Liver (tissue), 9 donors: ENCODE results near the gene POLR3A. TPM values are rescaled to one million over a fixed set of nuclear protein-coding genes. Genes with fewer than 3 reads are reported as not detected.

Experiments
- DNase-seq: peaks from one replicate; pipeline ENCODE4 v3.0.0-alpha.2; 2017; ENCODE audit warnings: low spot score
- H3K27ac ChIP-seq, 2 donors: one replicate each; pipeline ENCODE4 v1.7.0; 2013; ENCODE audit warnings: inconsistent platforms in 2 of 2, low read length in 2 of 2, control low read depth in 1 of 2, low read depth in 1 of 2, mild to moderate bottlenecking in 1 of 2
- H3K27me3 ChIP-seq, 4 donors: one replicate each; pipeline versions ENCODE4 v1.6.1 to v1.7.0; 2013; ENCODE audit warnings: low read length in 3 of 4, inconsistent platforms in 1 of 4, mild to moderate bottlenecking in 1 of 4, moderate library complexity in 1 of 4; ENCODE audit not compliant: control insufficient read depth in 4 of 4, insufficient read depth in 4 of 4
- H3K36me3 ChIP-seq, 4 donors: one replicate each; pipeline versions ENCODE4 v1.6.1 to v1.7.0; 2013; ENCODE audit warnings: low read length in 3 of 4, mild to moderate bottlenecking in 3 of 4, low read depth in 1 of 4, moderate library complexity in 1 of 4; ENCODE audit not compliant: control insufficient read depth in 4 of 4, insufficient read depth in 3 of 4
- H3K4me1 ChIP-seq, 4 donors: one replicate each; pipeline versions ENCODE4 v1.6.1 to v1.7.0; 2013; ENCODE audit warnings: low read length in 3 of 4, mild to moderate bottlenecking in 3 of 4, moderate library complexity in 1 of 4; ENCODE audit not compliant: control insufficient read depth in 4 of 4, insufficient read depth in 4 of 4
- H3K4me3 ChIP-seq, 3 donors: one replicate each; pipeline versions ENCODE4 v1.6.1 to v1.7.0; 2013; ENCODE audit warnings: low read length in 3 of 3, control low read depth in 1 of 3, low read depth in 1 of 3, mild to moderate bottlenecking in 1 of 3
- H3K9ac ChIP-seq, 2 donors: one replicate each; pipeline ENCODE4 v1.7.0; 2013; ENCODE audit warnings: low read length in 2 of 2, mild to moderate bottlenecking in 2 of 2, moderate library complexity in 2 of 2, control low read depth in 1 of 2, low read depth in 1 of 2
- H3K9me3 ChIP-seq, 4 donors: one replicate each; pipeline versions ENCODE4 v1.6.1 to v1.7.0; 2013; ENCODE audit warnings: low read length in 3 of 4; ENCODE audit not compliant: control insufficient read depth in 4 of 4
- ATF3 ChIP-seq: IDR thresholded peaks from 2 replicates; pipeline ENCODE4 v1.6.1; 2016; ENCODE audit warnings: antibody characterized with exemption
- CTCF ChIP-seq: fragments of 150-350 bp; IDR thresholded peaks from 2 replicates; pipeline ENCODE4 v1.5.1; 2017; ENCODE audit warnings: improper control_type of control experiment, low read depth, low read length; ENCODE audit not compliant: missing input control
- EGR1 ChIP-seq, 2 donors: IDR thresholded peaks; 2 replicates each; pipeline ENCODE4 v1.6.1; 2016 to 2018; ENCODE audit warnings: antibody characterized with exemption in 2 of 2, low read depth in 2 of 2
- FOXA1 ChIP-seq: IDR thresholded peaks from 2 replicates; pipeline ENCODE4 v1.6.1; 2016; ENCODE audit warnings: antibody characterized with exemption
- GABPA ChIP-seq, 2 donors: IDR thresholded peaks in 1 of 2; conservative IDR thresholded peaks in 1 of 2; 2 replicates each; pipeline ENCODE4 v1.6.1; 2016; ENCODE audit warnings: antibody characterized with exemption in 2 of 2, mild to moderate bottlenecking in 1 of 2, moderate library complexity in 1 of 2
- HNF4A ChIP-seq, 2 donors: conservative IDR thresholded peaks; 2 replicates each; pipeline ENCODE4 v1.6.1; 2016; ENCODE audit warnings: antibody characterized with exemption in 2 of 2, mild to moderate bottlenecking in 2 of 2
- JUND ChIP-seq, 2 donors: IDR thresholded peaks; 2 replicates each; pipeline ENCODE4 v1.6.1; 2016; ENCODE audit warnings: antibody characterized with exemption in 2 of 2
- MAX ChIP-seq: IDR thresholded peaks from 2 replicates; pipeline ENCODE4 v1.6.1; 2016; ENCODE audit warnings: antibody characterized with exemption
- RAD21 ChIP-seq, 2 donors: IDR thresholded peaks; 2 replicates each; pipeline ENCODE4 v1.6.1; 2016; ENCODE audit warnings: antibody characterized with exemption in 2 of 2, mild to moderate bottlenecking in 2 of 2
- REST ChIP-seq: IDR thresholded peaks from 2 replicates; pipeline ENCODE4 v1.6.1; 2016; ENCODE audit warnings: antibody characterized with exemption, mild to moderate bottlenecking
- RXRA ChIP-seq, 2 donors: IDR thresholded peaks; 2 replicates each; pipeline ENCODE4 v1.6.1; 2017 to 2018; ENCODE audit warnings: antibody characterized with exemption in 2 of 2, mild to moderate bottlenecking in 1 of 2
- TAF1 ChIP-seq: conservative IDR thresholded peaks from 2 replicates; pipeline ENCODE4 v1.6.1; 2016; ENCODE audit warnings: antibody characterized with exemption, mild to moderate bottlenecking
- YY1 ChIP-seq: IDR thresholded peaks from 2 replicates; pipeline ENCODE4 v1.6.1; 2016; ENCODE audit warnings: antibody characterized with exemption, mild to moderate bottlenecking
- ZBTB33 ChIP-seq: IDR thresholded peaks from 2 replicates; pipeline ENCODE4 v1.6.1; 2016; ENCODE audit warnings: antibody characterized with exemption
- WGBS: extraction: QIAGEN DNeasy Blood & Tissue Kit; methylation state at CpG from one replicate; pipeline ENCODE4 v1.1.7; 2013; 5-methylcytosine and 5-hydroxymethylcytosine counted together
- polyA plus RNA-seq, 2 donors: library from polyadenylated mRNA; stranded (reverse) in 1 of 2; unstranded in 1 of 2; fragments of 200-250 nt in 1 of 2; fragments of >200 nt in 1 of 2; fragmentation: Nextera tagmentation in 1 of 2; extraction: Ambion mirVana in 1 of 2; gene quantifications; one replicate each; pipeline versions ENCODE4 v1.2.1 to v1.2.3, GENCODE V29; 2013 to 2015
- total RNA-seq, 2 donors: library from RNA; depleted of rRNA; stranded (reverse); fragments of >200 nt; gene quantifications; one replicate each; pipeline ENCODE4 v1.2.3, GENCODE V29; 2014
- donor health status: healthy.
- donor health status: healthy.
- donor health status: healthy.
- donor health status: healthy.
- donor health status: healthy.

POLR3A gene
- total and polyA plus RNA-seq, 4 donors: 3.2 to 9.6 (median 5.5) TPM

GRCh38 chr10:77978360-77978759 lies 51.0 kb downstream of the POLR3A start:
- DNase-seq: no peak
- Histone ChIP-seq H3K4me1 (peaks cover 4 to 13% (median 11%) of the 10 kb centered on the region in 4 donors), H3K27ac (no peak overlapping the region), H3K9me3 (no peaks in the 10 kb centered on the region), H3K36me3 (peaks cover 14 to 59% (median 49%) of the 10 kb centered on the region in 4 donors), H3K27me3 (no peaks in the 10 kb centered on the region), H3K4me3 (no peak overlapping the region), H3K9ac (no peak overlapping the region)
- TF ChIP-seq HNF4A (conservative IDR thresholded peaks at IDR 0.05): no peak
- no peak for TF ChIP-seq ZBTB33
- no peak for TF ChIP-seq MAX
- TF ChIP-seq EGR1 (IDR thresholded peaks at IDR 0.05; ENCODE audit: low read depth in 2 of 2): no peak
- no peak for TF ChIP-seq REST
- TF ChIP-seq GABPA (IDR thresholded peaks at IDR 0.05 in 1 of 2, conservative IDR thresholded peaks at IDR 0.05 in 1 of 2): no peak
- no peak for TF ChIP-seq RXRA (IDR thresholded peaks at IDR 0.05)
- no peak for TF ChIP-seq FOXA1
- TF ChIP-seq YY1: no peak
- no peak for TF ChIP-seq CTCF
- no peak for TF ChIP-seq RAD21 (IDR thresholded peaks at IDR 0.05)
- 95% methylated on average over 6 of the region's 6 CpGs for WGBS

GRCh38 chr10:77977934-77978333 lies 51.4 kb downstream of the POLR3A start:
- H3K9ac ChIP-seq: no peak overlapping the region
- TF ChIP-seq JUND (IDR thresholded peaks at IDR 0.05) (no peak), CTCF (no peak), ZBTB33 (no peak), GABPA (IDR thresholded peaks at IDR 0.05 in 1 of 2, conservative IDR thresholded peaks at IDR 0.05 in 1 of 2) (no peak), TAF1 (no peak), YY1 (no peak), FOXA1 (no peak), ATF3 (no peak), HNF4A (conservative IDR thresholded peaks at IDR 0.05) (no peak)
- H3K4me3 ChIP-seq: no peak overlapping the region
- H3K27ac ChIP-seq: no peak overlapping the region
- H3K27me3 ChIP-seq: no peaks in the 10 kb centered on the region
- DNase-seq: no peak
- no peaks in the 10 kb centered on the region for H3K9me3 ChIP-seq
- peaks cover 14 to 55% (median 45%) of the 10 kb centered on the region in 4 donors for H3K36me3 ChIP-seq
- 97% methylated on average over 3 of the region's 3 CpGs for WGBS
- peaks cover 4 to 13% (median 11%) of the 10 kb centered on the region in 4 donors for H3K4me1 ChIP-seq
